HG03097 (cell line): ENCODE data around the gene NOL3.

Experiments
- ATAC-seq: cut with Tn5 transposase; IDR thresholded peaks from one replicate; pipeline ENCODE4 v1.9.1; 2021; ENCODE audit not compliant: unreplicated experiment, low FRiP score

The NOL3 gene

DNA sequence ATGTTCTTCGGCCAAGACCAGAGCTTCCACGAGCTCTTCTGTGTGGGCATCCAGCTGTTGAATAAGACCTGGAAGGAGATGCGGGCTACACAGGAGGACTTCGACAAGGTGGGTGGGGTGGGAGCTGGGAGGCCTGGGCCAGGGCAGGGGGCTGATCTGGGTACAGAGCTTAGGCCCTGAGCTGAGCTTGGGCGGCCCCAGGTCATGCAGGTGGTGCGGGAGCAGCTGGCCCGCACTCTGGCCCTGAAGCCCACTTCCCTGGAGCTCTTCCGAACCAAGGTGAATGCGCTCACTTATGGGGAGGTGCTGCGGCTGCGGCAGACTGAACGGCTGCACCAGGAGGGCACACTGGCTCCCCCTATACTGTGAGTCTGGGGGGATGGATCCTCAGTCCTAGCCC lies 32.1 kb downstream of the NOL3 start:
- ATAC-seq = no peak

DNA sequence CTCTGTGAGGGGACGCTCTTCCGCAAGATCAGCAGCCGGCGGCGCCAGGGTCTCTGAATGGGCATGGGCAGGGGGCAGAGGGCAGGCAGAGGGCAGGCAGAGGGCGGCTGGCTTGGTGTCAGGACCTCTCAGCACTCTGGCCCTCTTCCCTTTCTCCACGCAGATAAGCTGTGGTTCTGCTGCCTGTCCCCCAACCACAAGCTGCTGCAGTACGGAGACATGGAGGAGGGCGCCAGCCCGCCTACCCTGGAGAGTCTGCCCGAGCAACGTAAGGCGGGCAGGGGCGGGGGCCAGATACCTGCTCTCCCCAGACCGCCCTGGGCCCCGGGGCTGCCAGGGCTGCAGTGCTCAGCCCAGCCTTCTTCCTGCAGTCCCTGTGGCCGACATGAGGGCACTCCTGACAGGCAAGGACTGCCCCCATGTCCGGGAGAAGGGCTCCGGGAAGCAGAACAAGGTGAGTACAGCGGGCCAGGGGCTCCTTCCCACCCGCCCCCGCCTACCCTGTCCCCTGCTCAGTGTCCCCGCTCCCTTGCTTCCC lies 32.7 kb downstream of the NOL3 start:
- ATAC-seq = no peak

DNA sequence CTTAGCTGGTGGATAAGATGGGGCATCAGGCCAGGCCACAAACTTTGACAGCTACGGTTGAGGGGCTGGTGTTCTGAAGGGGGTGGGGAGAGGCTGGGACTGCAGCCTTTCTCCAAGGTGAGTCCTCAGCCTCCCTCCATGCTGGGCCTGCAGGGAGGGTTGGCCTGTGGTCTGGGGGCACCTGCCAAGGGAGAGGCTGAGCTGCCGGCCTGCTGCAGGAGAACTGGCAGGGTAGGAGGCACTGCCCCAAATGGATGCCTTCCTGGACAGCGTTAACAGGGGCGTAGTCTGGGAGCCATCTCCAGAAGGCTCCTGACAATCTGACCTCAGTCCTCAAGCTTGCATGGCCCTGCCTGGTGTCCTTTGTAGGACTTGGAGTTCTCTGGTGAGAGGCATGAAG lies 33.7 kb downstream of the NOL3 start:
- no peak for ATAC-seq

DNA sequence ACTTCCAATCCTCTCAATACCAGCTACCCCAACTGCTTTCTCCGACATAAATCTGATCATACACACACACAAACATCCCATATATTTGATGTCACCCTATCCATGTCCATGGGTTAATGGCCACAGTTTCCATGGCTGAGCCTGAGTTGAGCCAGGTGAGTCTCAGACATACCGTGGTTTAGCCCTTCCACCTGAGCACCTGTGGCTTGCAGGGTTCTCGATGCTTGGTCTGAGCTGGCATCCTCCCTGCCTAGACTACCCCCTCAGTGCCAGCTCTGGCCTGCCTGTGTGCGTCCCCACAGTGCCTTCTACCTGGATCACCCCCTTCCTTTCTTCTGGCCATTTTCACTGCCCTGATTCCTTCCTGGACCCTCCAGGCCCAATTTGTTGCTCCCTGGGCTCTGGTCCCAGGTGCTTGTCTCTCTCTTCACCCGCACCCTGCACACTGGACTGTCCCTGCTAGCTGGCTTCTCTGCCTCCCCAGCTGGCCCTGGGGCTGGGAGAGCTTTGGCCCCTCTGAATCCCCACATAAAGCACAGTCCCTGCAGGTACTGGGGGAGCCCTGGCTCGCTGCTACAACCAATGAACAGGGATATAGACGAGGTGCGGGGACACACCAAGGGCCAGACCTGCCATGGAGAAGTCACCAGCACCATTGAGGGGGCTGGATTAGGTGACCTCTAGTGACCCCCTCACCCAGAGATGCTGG lies 35.9 kb downstream of the NOL3 start:
- no peak for ATAC-seq

DNA sequence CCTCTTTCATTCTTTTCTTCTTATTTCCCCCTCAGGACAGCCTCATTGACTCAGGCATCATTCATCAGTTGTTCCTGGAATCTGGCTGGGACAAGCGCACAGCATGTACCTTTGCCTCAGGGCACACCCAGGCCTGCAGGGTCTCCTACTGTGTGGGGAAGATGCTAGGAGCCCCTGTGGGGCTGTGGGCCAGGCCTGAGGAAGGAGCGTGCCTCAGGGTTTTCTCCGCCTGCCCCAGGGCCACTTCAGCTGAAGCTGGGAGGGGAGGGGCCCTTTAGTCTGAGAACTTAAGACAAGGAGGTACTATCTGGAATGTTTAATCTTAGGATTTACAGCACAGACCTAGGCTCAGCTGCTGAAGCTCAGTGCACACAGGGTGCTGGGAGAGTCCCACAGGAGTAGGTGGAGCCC lies 36.5 kb downstream of the NOL3 start:
- no peak for ATAC-seq

DNA sequence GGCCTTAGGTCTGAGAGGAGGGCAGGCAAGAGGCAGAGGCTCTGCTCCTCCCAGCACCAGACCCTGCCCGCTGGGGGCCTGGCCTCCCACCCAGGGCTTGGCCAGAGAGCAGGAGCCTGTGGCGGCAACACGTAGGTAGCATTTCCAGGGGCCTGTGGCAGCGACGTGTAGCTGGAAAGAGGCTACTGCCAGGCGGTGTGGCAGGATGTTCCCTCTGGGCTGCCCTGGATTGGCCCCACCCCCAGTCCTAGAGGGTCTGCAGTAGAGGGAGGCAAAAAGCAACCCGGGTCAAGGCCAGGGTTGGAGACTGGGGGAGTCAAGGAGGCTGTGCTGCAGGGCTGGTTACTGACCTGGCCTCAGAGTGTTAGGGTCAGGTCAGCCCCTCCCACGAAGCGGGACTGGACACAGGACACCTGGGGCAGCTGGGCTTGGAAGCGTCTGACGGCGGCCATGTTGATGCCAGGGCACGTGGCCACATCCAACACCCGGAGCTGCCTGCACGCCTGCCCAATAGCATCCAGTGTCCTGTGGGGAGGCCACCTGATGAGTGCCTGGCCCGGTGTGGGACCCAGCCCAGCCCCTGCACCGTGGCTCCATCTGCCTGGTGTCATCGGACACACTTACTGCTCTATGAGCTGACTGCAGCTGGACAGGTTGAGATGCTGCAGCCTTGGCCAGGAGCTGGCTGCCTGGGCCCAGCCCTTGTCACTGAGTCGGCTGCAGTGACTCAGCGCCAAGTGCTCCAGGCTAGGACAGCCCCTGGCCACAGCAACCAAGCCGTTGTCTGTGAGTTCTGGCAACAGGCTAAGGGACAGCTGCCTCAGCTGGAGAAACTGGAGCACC lies 37.1 kb downstream of the NOL3 start:
- no peak for ATAC-seq

DNA sequence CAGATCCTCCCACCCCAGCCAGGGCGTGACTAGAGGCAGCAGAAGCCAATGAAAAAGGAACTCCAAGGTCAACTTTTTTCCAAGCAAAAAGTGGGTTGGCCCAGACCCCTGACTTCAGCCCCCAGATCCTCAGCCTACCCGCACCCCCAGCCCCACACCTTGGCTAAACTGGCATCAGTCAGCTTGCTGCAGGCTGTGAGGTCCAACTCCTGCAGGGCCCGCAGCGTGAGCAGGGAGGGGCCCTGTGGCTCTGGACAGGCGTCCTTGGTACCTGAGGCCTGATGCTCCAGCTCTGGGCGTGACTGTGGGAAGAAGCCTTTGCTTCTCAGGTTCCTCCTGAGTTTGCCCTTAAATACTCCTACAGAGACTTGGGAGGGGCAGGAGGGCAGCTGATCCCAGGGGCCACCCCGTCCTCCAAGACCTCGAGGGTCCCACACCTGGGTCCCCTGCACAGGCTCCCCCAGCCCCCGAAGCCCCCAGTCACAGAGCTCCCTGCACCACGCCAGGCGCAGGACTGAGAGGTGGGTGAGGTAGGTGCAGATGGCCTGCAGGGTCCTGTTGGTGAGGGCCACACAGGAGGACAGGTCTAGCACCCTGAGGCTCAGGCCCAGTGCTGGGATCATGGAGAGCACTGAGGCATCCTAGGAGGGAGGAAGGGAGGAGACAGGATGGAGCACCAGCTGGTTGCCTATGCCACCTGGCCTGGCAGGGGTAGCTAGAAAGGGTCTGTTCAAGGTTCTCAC lies 38.0 kb downstream of the NOL3 start:
- ATAC-seq = no peak

DNA sequence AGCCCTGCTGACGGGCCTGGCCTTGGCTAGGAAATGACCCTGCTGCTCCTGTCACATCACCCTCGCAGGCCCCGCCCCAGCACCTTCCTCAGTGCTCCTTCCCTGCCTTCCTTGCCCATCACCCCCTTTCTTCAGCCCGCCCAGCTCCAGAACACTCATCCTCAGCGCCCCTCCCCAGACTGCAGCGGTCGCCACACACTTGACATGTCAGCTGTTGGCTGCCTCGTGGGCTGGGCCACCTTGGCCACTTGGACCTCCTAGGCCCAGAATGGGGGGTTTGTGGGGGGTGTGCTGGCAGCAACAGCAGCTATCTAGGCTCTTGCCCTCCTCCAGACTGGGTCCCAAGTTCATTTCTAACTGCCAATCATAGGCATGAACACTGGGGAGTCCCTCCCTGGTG lies 39.2 kb downstream of the NOL3 start:
- ATAC-seq = no peak

DNA sequence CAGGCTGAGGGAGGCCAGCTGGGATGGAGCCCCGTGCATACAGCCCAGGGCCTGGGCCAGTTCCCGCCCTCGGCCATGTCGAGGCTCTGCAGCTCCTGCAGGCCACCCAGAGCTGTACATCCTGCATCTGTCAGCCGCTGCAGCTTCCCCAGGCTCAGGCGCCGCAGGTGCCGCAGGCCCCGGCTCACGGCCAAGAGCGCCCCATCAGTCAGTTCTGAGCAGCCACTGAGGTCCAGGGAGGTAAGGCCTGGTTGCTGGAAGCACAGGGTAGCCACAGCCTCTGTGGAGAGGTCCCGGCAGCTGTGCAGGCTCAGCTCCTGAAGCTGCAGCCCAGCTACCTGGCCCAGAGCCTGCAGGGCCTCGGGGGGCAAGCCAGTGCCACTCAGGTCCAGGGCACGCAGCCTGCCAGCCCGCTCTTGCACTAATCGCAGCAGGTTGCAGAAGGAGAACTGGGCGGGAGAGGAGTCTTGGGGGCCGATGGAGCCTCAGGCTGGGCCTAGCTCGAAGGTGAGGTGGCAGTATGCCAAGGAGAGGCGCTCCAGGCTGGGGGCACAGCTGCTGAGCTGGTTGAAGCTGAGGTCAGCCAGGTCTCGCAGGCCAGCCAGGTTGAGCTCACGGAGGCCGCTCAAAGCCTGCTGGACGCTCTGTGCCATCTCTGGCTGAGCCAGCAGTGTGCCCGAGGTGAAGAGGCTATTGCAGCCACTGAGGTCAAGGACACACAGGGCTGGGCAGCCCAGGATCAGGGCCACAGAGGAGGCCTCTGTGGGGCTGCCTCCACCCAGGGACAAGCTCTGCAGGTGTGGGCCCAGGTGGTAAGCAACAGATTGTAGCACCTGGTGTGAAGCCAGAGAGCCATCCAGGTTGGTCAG lies 40.0 kb downstream of the NOL3 start:
- no peak for ATAC-seq

DNA sequence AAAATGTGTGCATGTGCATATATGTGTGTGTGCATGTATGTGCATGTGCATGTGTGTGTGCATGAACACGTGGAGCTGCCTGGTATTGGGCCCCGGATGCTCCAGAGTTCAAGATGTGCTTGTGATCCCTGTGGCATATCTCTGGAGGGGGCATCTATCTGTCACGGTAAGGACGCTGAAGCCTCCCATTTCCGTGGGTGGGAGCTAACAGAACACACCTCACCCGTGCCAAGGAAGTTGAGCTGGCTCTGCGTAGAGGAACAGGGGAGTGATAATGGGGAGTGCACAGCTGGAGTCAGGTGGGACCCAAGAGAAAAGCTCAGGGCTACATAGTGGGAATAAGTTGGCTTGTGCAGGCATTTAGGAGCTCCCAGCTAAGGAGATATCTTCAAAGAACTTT lies 41.3 kb downstream of the NOL3 start:
- ATAC-seq = no peak

DNA sequence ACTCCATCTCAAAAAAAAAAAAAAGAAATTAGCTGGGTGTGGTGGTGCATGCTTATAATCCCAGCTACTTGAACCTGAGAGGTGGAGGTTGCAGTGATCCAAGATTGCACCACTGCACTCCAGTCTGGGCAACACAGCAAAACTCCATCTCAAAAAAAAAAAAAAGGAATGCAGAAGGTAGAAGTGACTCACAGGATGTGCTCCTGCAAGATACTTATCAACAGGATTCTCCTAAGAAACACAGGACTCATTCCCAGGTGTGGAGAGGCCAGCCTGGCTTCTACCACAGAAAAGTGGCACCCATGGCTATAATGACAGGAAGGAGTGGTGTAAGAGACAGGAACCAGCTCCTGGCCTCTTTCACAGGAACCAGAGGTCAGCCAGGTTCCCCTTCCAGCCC lies 42.4 kb downstream of the NOL3 start:
- ATAC-seq = no peak

DNA sequence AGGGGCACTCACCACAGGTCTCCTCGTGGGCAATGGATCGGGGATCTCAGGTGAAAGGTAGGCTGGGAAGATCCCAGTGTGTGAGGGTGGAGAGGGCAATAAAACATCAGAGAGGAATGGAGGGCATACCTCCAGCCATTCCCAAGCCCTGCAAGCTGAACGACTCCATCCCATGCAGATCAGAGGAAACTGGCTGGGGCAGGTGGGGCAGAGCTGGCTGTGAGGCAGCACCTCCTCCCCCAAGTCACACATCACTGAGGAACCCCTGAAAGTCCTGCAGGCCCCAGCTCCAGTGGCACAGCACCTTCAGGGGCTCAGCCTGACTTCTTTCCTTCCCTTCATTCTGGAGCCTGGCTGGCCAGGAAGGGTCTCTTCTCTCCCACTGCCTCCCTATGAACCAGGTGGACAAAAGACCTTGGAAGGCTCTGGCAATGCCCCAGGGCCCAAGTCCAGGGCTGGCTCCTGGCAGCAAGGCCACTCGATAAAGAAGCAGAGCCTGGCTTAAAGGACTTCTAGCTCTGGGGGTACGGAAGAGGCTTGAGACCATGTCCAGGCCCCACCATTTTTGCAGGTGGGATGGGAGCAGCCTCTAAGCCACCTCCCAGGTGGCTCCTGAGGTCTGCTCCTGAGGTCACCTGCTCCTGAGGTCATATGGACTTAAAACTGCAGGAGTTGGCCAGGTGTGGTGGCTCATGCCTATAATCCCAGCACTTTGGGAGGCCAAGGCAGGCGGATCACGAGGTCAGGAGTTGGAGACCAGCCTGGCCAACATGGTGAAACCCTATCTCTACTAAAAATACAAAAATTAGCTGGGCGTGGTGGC lies 43.1 kb downstream of the NOL3 start:
- no peak for ATAC-seq

DNA sequence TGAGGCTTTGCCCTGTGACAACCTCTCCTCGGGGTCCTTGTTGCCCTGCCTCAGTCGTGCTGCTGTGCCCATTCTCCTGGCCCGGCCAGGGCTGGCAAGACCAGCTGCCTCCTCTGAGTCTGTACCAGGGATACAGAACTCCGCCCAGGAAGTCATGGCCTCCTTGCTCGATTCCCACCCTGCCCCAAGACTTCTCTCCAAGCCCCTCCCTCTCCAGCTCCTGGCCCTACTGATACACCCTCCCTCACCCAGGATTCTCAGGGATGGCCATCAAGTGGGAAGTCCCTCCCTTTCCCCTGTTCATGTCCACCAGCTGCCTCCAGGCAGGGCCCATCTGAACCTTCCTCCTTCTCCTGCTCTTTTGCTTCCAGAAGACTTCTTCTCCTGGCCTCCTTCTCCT lies 45.4 kb downstream of the NOL3 start:
- no peak for ATAC-seq

DNA sequence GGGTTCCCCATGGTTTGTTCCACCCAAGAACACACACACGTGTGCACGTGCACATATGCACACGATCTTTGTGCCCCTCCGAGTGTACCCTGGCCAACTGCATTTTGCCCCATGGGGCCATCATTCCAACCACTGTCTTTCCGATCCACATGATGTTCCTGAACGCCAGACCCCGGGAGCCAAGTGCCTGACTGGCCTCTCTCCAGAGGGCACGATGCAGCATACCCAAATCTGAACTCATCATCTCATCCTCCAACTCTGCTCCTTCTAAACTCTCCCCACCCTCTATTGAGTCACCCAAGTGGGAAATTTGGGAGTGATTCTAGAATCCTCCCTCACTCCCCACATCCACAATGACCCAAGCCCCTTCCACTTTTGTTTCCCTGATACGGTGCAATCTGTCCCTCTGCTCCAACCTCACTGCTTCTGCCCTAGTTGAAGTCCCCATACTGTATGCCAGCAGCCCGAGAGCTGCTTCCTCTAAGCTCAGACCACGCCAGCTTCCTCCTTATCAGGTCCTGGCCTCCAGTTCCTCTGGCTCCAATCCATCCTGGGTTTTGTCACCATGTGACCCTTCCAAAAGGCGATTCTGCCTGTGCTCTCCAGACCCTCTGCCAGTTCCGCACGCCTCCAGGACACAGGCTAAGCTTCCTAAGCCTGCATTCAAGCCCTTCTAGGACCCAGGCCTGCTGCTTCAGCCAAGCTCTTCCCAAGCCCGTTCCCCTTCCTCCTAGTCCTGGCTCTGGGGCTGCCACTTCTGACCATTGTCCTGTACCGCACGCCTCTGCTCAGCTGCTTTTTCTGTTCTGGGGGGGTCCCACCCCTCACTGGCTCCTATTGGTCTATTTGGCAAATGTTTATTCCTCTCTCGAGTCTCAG lies 46.5 kb downstream of the NOL3 start:
- ATAC-seq = no peak

DNA sequence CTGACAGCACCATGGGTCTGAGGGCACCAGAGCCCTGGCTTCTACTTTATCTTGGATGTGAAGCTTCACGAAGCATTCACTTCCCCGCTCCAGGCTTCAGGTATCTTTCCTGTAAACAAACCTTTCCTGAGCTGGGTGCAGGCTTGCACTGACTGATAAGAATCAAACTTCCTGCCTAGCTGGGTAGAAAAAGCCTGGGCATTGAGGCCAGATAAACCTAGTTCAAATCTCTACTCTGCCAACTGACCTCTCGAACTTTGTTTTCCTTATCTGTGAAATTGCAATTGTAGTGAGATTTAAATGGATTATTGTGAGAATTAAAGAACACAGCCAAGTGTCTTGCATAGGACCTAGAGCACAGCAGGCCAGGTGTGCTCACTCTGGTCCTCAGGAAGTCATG lies 53.7 kb downstream of the NOL3 start:
- no peak for ATAC-seq
